HG02970 (cell line): Measurements from ENCODE around the gene HTR2A.
A peak's percentile ranks its signal among the peaks of the same experiment; 100 is the strongest.
"Not testable (repeated sequence)": the region's sequence is repeated elsewhere in the genome, so short reads cannot be mapped to it uniquely, and the experiment has no call there.

Experiments used
- ATAC-seq: cut with Tn5 transposase; IDR thresholded peaks from one replicate; pipeline ENCODE4 v1.9.1; 2021; ENCODE audit warnings: mild to moderate bottlenecking, moderate library complexity, moderate number of reproducible peaks; ENCODE audit not compliant: unreplicated experiment, low FRiP score

HTR2A gene

DNA sequence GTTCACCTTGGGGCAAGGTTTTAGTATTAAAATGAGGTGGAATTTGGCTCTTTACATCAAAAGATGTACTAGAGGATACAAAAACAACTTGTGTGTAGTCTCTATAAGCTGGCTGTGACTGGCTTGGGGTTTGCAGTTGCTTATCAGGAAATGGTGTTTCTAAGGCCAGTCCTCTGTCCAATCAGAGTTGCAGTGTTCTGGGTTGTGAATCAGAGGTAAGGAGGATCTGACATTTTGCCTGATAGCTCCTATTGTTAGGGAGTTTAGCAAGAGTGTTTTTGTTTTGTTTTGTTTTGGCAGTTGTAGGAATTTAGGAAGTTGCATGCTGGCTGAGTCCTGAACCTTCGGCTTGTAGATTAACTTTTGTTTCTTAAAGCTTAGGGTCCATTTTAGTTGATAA lies 79.8 kb downstream of the HTR2A start:
- no peak for ATAC-seq

DNA sequence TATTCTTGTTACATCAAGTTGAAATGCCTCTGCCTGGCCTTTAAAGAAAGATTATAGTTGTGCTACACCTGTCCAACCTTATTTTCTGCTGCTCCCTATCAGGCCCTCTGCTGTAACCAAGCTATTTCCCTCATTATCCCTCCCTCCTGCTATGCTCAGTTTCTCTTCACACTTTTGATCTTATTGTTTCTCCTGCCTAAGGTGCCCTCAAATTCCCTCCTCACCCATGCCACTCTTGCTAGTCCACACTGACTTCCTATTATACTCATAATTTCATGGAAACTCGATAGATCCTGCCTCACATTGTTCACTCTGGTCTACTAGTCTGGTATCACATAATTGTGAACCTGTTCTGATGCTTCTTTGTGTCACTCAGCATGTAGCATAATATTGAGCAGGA lies 80.5 kb downstream of the HTR2A start:
- ATAC-seq = no peak

DNA sequence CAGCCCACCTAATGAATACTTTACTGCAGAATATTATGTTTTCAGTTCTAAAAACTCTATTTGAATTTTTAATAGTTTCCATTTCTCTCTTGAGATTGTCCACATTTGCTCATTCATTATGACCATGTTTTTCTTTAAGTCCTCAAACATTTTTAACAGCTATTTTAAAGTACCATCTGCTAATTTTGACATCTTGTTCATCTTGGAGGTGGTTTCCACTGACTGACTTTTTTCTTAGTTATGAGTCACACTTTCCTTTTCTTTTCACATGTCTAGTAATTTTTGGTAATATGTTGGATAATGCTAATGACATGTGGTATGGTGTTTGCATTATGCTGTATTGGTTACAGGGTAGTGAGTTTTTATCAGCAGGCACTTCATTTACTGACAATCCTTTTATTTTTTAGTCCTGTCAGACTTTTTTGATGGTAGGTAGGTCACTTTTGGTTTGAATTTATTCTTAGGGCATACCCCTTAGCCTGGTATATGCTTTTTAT lies 84.5 kb downstream of the HTR2A start:
- no peak for ATAC-seq

DNA sequence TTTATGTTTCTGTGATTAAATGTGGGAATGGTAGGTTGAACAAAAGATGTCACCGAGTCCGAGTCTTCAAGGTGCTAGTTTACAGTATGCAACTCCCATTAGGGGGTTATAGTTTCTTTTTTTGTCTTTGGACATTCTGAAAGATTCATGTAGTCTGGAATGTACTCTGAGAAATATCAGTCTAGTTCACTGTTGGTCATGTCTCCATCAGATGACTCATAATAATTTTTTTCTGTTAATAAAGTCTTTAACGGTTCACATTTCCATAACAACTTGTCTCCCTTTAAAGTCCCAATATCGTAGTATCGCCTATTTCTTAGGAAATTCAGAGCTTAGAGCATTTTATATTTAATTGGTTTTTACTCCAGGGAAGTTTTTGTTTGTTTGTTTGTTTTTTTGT lies 86.4 kb downstream of the HTR2A start:
- no peak for ATAC-seq

DNA sequence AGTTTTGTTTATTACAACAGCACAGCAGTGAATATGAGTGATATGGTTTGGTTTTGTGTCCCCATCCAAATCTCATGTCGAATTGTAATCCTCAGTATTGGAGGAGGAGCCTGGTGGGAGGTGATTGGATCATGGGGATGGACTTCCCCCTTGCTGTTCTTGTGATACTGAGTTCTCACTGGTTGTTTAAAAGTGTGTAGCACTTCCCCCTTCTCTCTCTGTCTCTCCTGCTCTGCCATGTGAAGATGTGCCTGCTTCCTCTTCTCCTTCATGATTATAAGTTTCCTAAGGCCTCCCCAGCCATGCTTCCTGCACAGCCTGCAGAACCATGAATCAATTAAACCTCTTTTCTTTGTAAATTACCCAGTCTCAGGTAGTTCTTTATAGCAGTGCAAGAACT lies 91.9 kb downstream of the HTR2A start:
- not testable (repeated sequence) for ATAC-seq

DNA sequence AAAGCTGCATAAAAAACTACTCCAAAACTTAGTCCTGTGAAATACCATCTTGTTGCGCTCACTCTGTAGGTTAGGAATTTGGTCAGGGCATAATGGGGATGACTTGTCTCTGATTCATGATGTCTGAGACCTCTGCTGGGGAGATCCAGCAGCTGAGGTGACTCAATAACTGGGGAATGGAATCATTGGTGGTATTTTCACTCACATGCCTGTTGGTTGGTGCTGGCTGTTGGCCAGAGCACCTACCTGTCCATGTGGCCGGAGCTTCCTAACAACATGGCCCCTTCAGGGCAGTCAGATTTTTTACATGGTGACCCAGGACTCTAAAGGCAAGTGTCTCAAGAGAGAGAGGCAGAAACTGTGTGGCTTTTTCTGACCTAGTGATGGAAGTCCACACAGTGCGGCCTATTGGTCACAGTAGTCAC lies 92.5 kb downstream of the HTR2A start:
- ATAC-seq = no peak

DNA sequence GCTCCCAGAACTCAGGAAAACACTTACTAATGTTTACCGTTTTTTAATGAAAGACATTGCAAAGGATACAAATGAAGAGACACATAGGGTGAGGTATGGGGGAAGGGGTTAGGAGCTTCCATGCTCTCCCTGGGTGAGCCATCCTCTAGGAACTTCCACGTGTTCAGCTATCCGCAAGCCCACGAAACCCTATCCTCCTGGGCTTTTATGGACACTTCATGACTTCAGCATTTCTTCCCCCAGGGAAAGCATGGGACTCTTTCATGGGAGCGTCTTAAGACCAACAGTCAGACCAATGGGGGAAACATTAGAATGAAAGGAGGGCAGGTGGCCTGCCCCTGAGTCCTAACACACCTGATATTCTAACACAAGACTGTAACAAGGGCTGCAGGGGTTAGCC lies 93.3 kb downstream of the HTR2A start:
- no peak for ATAC-seq

DNA sequence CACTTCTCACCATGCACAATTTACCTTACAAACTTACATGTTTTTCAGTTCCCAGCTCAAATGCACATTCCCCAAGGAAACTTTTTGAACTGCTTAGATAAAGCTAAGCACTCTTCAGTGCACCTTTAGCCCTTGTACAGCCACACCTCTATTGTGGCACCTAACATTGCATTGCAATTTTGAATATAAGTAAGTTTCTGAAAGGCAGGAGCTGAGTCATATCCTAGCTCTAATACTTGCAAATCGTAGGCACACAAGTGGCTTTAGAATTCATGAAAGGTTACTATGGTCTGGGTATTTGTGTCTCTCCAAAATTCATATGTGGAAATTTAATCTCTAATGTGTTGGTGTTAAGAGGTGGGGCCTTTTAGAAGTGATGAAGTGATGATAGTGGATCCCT lies 95.0 kb downstream of the HTR2A start:
- ATAC-seq = no peak

DNA sequence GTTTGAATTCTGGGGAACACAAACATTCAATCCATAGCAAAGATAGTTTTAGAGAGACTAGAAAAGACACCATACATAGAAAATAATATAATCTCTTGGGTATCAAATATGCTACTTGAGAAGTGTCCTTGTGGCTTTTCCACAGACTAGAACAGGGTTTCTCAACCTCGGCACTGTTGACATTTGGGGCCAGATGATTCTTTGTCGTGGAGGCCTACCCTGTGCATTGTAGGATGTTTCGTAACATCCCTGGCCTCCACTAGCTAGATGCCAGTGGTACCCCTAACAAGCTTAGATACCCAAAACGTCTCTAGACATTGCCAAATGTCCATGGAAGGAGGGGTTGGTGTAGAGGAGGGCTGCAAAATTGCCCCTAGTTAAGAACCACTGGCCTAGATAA lies 97.7 kb downstream of the HTR2A start:
- no peak for ATAC-seq

DNA sequence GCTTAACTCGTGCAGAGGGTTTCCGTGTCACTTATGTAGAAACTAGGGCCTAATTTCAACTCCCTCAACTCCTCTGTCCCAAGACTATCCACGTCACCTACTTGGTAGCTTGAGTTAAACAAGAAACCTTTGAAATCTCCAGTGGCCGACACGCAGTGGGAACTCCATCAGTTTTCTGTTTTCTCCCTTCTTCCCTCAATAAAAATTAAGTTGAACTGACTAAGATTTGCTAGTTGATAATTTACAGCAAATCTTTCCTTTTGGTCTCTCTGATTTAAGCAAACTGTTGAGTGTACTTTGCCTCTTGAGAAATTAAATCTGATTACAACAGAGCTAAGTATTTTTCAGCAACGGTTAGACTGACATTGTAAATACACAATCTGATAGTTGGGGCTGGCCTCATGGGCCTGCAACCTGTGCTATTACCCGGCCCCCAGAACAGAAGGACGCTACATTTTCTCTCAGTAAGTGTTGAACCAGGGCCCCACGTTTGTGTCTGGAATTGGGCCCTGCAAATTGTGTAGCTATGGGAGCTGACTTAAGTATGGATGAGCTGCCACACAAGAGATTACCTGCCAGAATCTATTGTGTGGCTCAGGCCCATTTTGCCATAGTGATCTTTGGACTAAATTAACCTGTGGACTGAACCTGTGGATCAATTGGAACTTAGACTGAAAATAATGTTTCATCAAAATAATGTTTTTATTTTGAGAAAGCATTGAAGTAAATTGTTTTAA lies 99.2 kb downstream of the HTR2A start:
- no peak for ATAC-seq

DNA sequence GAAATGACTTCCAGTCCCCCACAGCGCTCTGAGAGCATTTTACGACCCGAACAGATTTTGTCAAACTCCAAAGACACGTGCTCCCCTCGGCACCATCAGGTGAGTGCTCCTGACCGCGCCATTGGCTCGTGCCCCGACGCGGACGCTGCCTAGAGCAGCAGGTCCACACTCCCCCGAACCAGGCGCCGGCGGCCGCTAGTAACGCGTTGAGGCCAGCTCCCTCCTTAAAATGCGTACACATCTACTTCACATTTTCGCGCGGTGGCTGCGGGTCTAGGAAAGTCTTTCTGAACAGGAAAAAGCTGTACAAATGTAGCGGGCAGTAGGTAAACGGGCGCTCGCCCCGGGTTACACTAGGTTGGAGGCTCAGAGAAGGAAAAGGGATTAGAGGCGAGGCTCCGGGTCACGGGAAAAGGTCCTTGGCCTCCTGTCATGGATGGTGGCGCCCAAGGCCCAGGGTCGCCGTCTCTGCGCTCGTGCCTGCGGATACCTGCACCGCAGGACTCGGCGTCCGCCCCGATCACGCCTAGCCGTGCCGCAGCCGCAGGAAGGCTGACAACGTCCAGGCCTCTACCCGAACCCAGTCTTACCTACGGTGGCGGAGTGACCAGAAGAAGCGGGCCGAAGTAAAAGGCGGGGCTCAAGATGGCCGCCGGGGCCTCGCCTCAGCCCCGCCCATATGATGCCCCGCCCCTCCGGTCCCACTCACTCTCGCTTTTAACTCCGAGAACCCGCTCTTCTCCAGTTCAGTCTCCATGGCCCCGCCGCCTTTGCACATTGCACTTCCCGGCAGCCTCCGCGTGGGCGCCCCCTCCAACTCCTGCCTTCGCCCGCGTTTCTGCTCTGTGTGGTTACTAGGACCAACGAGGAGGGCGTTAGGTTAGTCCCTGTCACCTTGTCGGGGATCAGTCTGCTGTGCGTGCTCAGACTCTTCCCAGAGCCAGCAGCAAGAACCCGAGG lies 100.1 kb downstream of the HTR2A start, which contains the start of gene ESD:
ESD (minus strand) TSS at position 647 of the 960 bp plus-strand sequence. CDS start 5,748 bp downstream, outside the sequence.
- peak; percentile 93 for ATAC-seq

DNA sequence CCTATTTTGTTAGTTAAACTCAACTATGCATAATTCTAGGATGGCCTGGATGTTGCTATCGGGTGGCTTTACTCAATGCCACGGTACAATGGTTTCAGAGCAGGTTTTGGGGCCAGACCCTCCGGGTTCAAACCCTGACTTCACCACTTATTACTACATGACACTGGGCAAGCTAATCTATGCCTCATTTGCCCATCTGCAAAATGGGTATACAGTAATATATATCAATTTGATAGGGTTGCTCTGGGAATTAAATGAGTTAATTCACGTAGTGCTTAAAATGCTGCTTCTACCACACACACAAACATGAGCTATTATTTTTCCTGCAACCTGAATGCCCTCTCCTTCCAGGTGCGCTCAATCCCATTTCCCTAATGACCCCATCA lies 100.7 kb downstream of the HTR2A start:
- ATAC-seq = no peak

DNA sequence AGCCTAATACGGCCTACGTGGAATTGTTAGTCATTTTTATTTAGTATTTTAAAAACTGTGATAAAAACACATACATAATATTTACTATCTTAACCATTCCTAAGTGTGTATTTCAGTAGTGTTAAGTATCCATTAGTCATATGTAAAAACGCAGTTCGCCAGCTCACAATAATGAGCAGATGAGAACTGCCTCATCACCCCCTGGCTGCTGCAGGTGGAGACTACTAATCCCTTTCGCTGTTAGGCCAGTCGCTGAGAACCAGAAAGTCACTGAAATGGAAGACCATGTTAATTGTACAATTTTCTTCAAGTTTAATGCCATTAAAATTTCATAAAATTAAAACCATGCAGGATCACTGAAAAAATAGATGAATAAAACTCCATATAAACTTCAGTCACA lies 101.5 kb downstream of the HTR2A start:
- no peak for ATAC-seq

DNA sequence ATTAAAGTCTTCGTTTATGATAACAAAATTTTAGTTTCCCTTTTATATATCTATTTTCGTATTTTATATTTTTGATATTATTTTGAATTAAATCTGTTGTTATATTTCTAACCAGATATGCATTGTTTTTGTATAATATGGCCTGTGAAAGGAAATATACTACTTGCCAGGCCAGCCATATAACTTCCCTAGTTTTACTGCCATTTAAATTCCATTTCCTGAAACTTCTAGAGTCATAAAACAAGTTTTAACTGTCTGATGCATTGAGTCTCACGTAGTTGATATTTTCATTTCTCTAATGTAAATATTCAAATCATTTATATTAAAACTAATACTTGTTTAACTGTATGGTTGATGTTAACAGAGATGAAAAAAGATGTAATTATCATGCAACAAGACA lies 113.3 kb downstream of the HTR2A start:
- ATAC-seq = no peak

DNA sequence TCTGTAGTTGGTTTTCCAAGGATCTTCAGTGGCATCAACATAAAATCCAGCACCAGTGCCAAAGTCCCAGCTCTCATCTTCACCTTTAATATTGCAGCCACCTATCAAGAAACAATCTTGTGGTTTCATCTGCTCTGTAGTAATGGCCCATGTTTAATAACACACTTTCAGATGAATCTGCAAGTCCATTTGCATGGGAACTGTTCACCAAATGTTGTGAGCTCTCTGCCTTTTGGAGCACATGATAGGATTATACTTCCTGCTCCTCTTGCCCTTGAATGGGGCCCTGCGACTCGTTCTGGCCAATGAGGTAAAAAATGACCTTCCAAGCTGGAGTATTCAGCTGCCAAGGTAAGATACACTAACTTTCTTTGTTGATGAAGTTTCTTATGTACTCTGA lies 114.2 kb downstream of the HTR2A start:
- ATAC-seq = no peak

DNA sequence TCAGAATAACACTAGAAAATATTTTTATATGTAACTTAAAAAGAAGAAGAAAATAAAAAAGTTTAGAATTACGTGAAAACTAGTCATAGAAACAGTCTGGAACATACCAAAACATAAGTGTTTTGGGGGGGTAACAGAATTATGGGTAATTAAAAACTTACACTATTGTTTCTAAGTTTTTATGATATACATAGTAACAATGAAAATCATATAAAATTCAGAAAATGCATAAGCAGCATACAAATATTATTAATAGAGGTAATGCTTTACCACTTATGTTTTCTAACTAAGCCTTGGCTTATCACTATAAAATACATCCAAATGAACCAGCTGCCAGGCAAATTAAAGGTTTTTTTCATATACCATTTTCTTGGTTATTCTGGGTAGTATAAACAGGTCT lies 114.8 kb downstream of the HTR2A start:
- ATAC-seq = no peak
